MM.1S (cell line): ENCODE results near the gene TMPRSS6.
A peak's percentile ranks its signal among the peaks of the same experiment; 100 is the strongest.

Source experiments
- DNase-seq: peaks from one replicate; pipeline ENCODE4 v3.0.0-alpha.2; 2015
- H2AFZ ChIP-seq: fragments of 300-600 bp; sonication (generic); 2 replicates; pipeline ENCODE4 v1.6.0; 2016; ENCODE audit warnings: antibody characterized with exemption, low read length
- H3F3A ChIP-seq: fragments of 300-600 bp; sonication (generic); 2 replicates; pipeline ENCODE4 v1.6.1; 2016; ENCODE audit warnings: mild to moderate bottlenecking, antibody characterized with exemption, low read length, moderate library complexity, mixed read lengths; ENCODE audit not compliant: insufficient read depth
- H3K27ac ChIP-seq: fragments of 300-600 bp; sonication (generic); 2 replicates; pipeline ENCODE4 v1.5.1; 2016; ENCODE audit warnings: mild to moderate bottlenecking, low read length
- H3K27me3 ChIP-seq: fragments of 300-600 bp; sonication (generic); replicated peaks from 2 replicates; pipeline ENCODE4 v1.6.0; 2016; ENCODE audit warnings: low read length; ENCODE audit not compliant: insufficient read depth
- H3K36me3 ChIP-seq: fragments of 300-600 bp; sonication (generic); replicated peaks from 2 replicates; pipeline ENCODE4 v1.6.1; 2016; ENCODE audit warnings: mild to moderate bottlenecking, low read length, mixed read lengths; ENCODE audit not compliant: insufficient read depth
- H3K4me1 ChIP-seq: fragments of 300-600 bp; sonication (generic); 2 replicates; pipeline ENCODE4 v1.6.1; 2016; ENCODE audit warnings: low read length, mixed read lengths
- H3K4me2 ChIP-seq: fragments of 300-600 bp; sonication (generic); 2 replicates; pipeline ENCODE4 v1.6.0; 2016; ENCODE audit warnings: low read depth, low read length
- H3K4me3 ChIP-seq: fragments of 300-600 bp; sonication (generic); 2 replicates; pipeline ENCODE4 v1.5.1; 2016; ENCODE audit warnings: low read length, mixed read lengths
- H3K79me2 ChIP-seq: fragments of 300-600 bp; sonication (generic); 2 replicates; pipeline ENCODE4 v1.6.1; 2016; ENCODE audit warnings: mixed run types, low read length, mixed read lengths
- H3K9ac ChIP-seq: fragments of 300-600 bp; sonication (generic); 2 replicates; pipeline ENCODE4 v1.6.1; 2016; ENCODE audit warnings: low read length, mixed read lengths
- H3K9me2 ChIP-seq: fragments of 300-600 bp; sonication (generic); replicated peaks from 2 replicates; pipeline ENCODE4 v1.6.1; 2016; ENCODE audit warnings: mild to moderate bottlenecking, low read length, mixed read lengths; ENCODE audit not compliant: insufficient read depth
- H3K9me3 ChIP-seq: fragments of 300-600 bp; sonication (generic); replicated peaks from 2 replicates; pipeline ENCODE4 v1.6.1; 2016; ENCODE audit warnings: mild to moderate bottlenecking, low read length, mixed read lengths; ENCODE audit not compliant: insufficient read depth
- H4K20me1 ChIP-seq: fragments of 300-600 bp; sonication (generic); 2 replicates; pipeline ENCODE4 v1.6.1; 2016; ENCODE audit warnings: mild to moderate bottlenecking, low read length, moderate library complexity, mixed read lengths; ENCODE audit not compliant: insufficient read depth
- CTCF ChIP-seq: fragments of 300-600 bp; sonication (generic); IDR thresholded peaks from 2 replicates; pipeline ENCODE4 v1.5.1; 2016; ENCODE audit warnings: antibody characterized with exemption, low read length, mixed read lengths
- EZH2 ChIP-seq: fragments of 300-600 bp; sonication (generic); optimal IDR thresholded peaks from 2 replicates; pipeline ENCODE3; 2017; ENCODE audit warnings: low read depth, mild to moderate bottlenecking, antibody characterized with exemption, low read length, mixed read lengths
- EZH2phosphoT487 ChIP-seq: fragments of 300-600 bp; sonication (generic); IDR thresholded peaks from 2 replicates; pipeline ENCODE4 v1.6.1; 2018; ENCODE audit warnings: antibody characterized with exemption, low read length

The TMPRSS6 gene

GRCh38 chr22:37101311-37102066 lies 8.0 kb downstream of the TMPRSS6 start:
- no peak overlapping the region for H3K9ac ChIP-seq
- H3F3A ChIP-seq = no peaks in the 10 kb centered on the region
- no peak overlapping the region for H3K27ac ChIP-seq
- TF ChIP-seq EZH2phosphoT487 (no peak), EZH2 (no peak), CTCF (no peak)
- H3K9me3 ChIP-seq = no peaks in the 10 kb centered on the region
- DNase-seq = no peak
- H4K20me1 ChIP-seq = no peaks in the 10 kb centered on the region
- peaks cover 99% of the 10 kb centered on the region for H3K27me3 ChIP-seq
- H3K4me3 ChIP-seq = no peak overlapping the region
- no peaks in the 10 kb centered on the region for H3K36me3 ChIP-seq
- no peaks in the 10 kb centered on the region for H3K9me2 ChIP-seq
- H2AFZ ChIP-seq = no peak overlapping the region
- H3K4me2 ChIP-seq = no peak overlapping the region
- no peaks in the 10 kb centered on the region for H3K4me1 ChIP-seq
- H3K79me2 ChIP-seq = no peaks in the 10 kb centered on the region

- peaks cover 99% of the 10 kb centered on the region for H3K27me3 ChIP-seq
- no peaks in the 10 kb centered on the region for H3K79me2 ChIP-seq
- no peak overlapping the region for H3K4me2 ChIP-seq
- no peaks in the 10 kb centered on the region for H3K4me1 ChIP-seq
- H3K9me2 ChIP-seq = no peaks in the 10 kb centered on the region
- no peaks in the 10 kb centered on the region for H3K36me3 ChIP-seq
- TF ChIP-seq EZH2phosphoT487 (no peak), CTCF (no peak), EZH2 (no peak)
- H4K20me1 ChIP-seq = no peaks in the 10 kb centered on the region
- no peak overlapping the region for H3K27ac ChIP-seq
- no peaks in the 10 kb centered on the region for H3K9me3 ChIP-seq
- H3K4me3 ChIP-seq = no peak overlapping the region
- H2AFZ ChIP-seq = no peak overlapping the region
- DNase-seq = no peak
- no peaks in the 10 kb centered on the region for H3F3A ChIP-seq
- H3K9ac ChIP-seq = no peak overlapping the region
Measured at GRCh38 chr22:37100589-37101127, 8.9 kb downstream of the TMPRSS6 start.

GRCh38 chr22:37098976-37099591 lies 10.4 kb downstream of the TMPRSS6 start:
- Histone ChIP-seq H3K4me3 (no peak overlapping the region), H3K9me2 (no peaks in the 10 kb centered on the region), H3K4me2 (no peak overlapping the region), H2AFZ (no peak overlapping the region), H3K27me3 (peaks cover 99% of the 10 kb centered on the region), H3K4me1 (no peaks in the 10 kb centered on the region), H3K79me2 (no peaks in the 10 kb centered on the region), H3K36me3 (no peaks in the 10 kb centered on the region), H3K27ac (no peak overlapping the region), H3K9ac (no peak overlapping the region), H3K9me3 (no peaks in the 10 kb centered on the region), H4K20me1 (no peaks in the 10 kb centered on the region), H3F3A (no peaks in the 10 kb centered on the region)
- 0 out of 2 replicates have a peak, but pooled peaks have one; percentile 11 for TF ChIP-seq CTCF
- no peak for TF ChIP-seq EZH2phosphoT487
- no peak for DNase-seq
